Measurements from ENCODE around the gene IL20RA. TPM values are rescaled to one million over a fixed set of nuclear protein-coding genes. Genes with fewer than 3 reads are reported as not detected.
A peak's percentile ranks its signal among the peaks of the same experiment; 100 is the strongest.

IL20RA gene
- total and polyA plus RNA-seq, 2 of the 8 experiments (the other 6 are each of a cell fraction or from before 2014, with no cell fraction given), result 1.3 to 1.7 TPM

- no peak overlapping the region for H2BK120ac ChIP-seq (replicated peaks; ENCODE audit: low read depth, low read length)
- H3K14ac ChIP-seq (ENCODE audit: insufficient read length), result no peak overlapping the region
- no peak overlapping the region for H4K8ac ChIP-seq (ENCODE audit: extremely low read depth, insufficient read depth, low read length)
- H3K79me2 ChIP-seq (ENCODE audit: control insufficient read depth in 1 of 2, insufficient read depth in 2 of 2, low read length in 2 of 2), result no peaks in the 10 kb centered on the region
- no peaks in the 10 kb centered on the region for H3K36me3 ChIP-seq (ENCODE audit: control insufficient read depth in 2 of 4, insufficient read depth in 4 of 4, low read length in 3 of 4)
- H2BK12ac ChIP-seq (ENCODE audit: low read depth, low read length), result no peak overlapping the region
- no peak overlapping the region for H3K27ac ChIP-seq (ENCODE audit: low read depth, low read length)
- no peaks in the 10 kb centered on the region for H3K27me3 ChIP-seq (replicated peaks in 1 of 4; ENCODE audit: control insufficient read depth in 3 of 4, extremely low read depth in 1 of 4, insufficient read depth in 3 of 4, low read length in 3 of 4)
- no peak for FAIRE-seq
- peak overlapping the region; percentile 87 to 93; a peak in 3 of 4 replicates for H3K4me2 ChIP-seq (ENCODE audit: insufficient read depth in 1 of 2, low read depth in 2 of 2, low read length in 2 of 2)
- H2AFZ ChIP-seq (ENCODE audit: low read length), result peak overlapping the region; percentile 14; the same call in 1 of the 2 replicates
- no peak overlapping the region for H4K91ac ChIP-seq (replicated peaks; ENCODE audit: insufficient read length, low read length)
- H2AK5ac ChIP-seq (ENCODE audit: low read depth, low read length), result no peak overlapping the region
- peak overlapping the region in 2 of 4 experiments; percentile 57 to 68; a peak in 3 of 8 replicates for H3K4me3 ChIP-seq (ENCODE audit: extremely low read depth in 1 of 4, insufficient read depth in 2 of 4, low read depth in 3 of 4, low read length in 4 of 4)
- H2BK15ac ChIP-seq (ENCODE audit: low read length), result no peak overlapping the region
- CTCF ChIA-PET (ENCODE audit: partially characterized antibody), result interaction anchor here (0.9 to 1.9 kb wide), 5 partner anchors 10 to 86 kb away, joined by 3 to 7 read pairs (median 4); no protein-coding TSS in a partner anchor
- no peak overlapping the region for H4K5ac ChIP-seq (ENCODE audit: insufficient read length, low read depth, low read length)
- H3K4ac ChIP-seq (replicated peaks; ENCODE audit: insufficient read length, low read depth, low read length), result no peak overlapping the region
- H3K23ac ChIP-seq (ENCODE audit: insufficient read length), result no peak overlapping the region
- no peak for DNase-seq (ENCODE audit: low read depth in 1 of 2, low spot score in 2 of 2)
- no peak overlapping the region for H3K9ac ChIP-seq (replicated peaks in 1 of 4; ENCODE audit: extremely low read depth in 1 of 4, low read depth in 3 of 4, low read length in 3 of 4)
- no peaks in the 10 kb centered on the region for H3K9me3 ChIP-seq (ENCODE audit: insufficient read depth in 2 of 2, low read depth in 1 of 2, low read length in 1 of 2)
- H3K79me1 ChIP-seq (ENCODE audit: low read depth, low read length), result no peaks in the 10 kb centered on the region
- H3K4me1 ChIP-seq (replicated peaks in 1 of 4; ENCODE audit: control insufficient read depth in 3 of 4, insufficient read depth in 4 of 4, low read length in 3 of 4), result peaks cover 0 to 6% (median 2%) of the 10 kb centered on the region in 4 experiments; a peak in 5 of 7 replicates
- no peak overlapping the region for H3K56ac ChIP-seq (replicated peaks; ENCODE audit: insufficient read length, low read depth, low read length)
- no peaks in the 10 kb centered on the region for H4K20me1 ChIP-seq (replicated peaks in 1 of 2; ENCODE audit: control insufficient read depth in 1 of 2, insufficient read depth in 2 of 2, low read length in 2 of 2)
- no peak overlapping the region for H2BK20ac ChIP-seq (ENCODE audit: low read length)
- H2BK5ac ChIP-seq (ENCODE audit: low read depth, low read length), result no peak overlapping the region
- POLR2A ChIA-PET (ENCODE audit: partially characterized antibody), result interaction anchor here (0.6 to 1.5 kb wide), 4 partner anchors 23 to 569 kb away, joined by 3 to 5 read pairs (median 3); no protein-coding TSS in a partner anchor
- H3K23me2 ChIP-seq (ENCODE audit: low read depth, low read length), result peaks cover 5% of the 10 kb centered on the region; the same call in 1 of the 2 replicates
- no peak overlapping the region for H3K18ac ChIP-seq (ENCODE audit: extremely low read depth, low read length)
- WGBS, 2 experiments (ENCODE audit: extremely low coverage in 1 of 2, insufficient coverage in 1 of 2, insufficient read length in 1 of 2, insufficient replicate concordance in 2 of 2, low coverage in 1 of 2, low lambda C conversion rate in 2 of 2, missing lambda C conversion rate in 1 of 2), result 25% methylated on average over 3 of the region's 3 CpGs; no CpG with 5 or more reads in 1 of the 2 experiments
- TF ChIP-seq, protein P1, sequence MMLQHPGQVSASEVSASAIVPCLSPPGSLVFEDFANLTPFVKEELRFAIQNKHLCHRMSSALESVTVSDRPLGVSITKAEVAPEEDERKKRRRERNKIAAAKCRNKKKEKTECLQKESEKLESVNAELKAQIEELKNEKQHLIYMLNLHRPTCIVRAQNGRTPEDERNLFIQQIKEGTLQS (IDR thresholded peaks at IDR 0.05; ENCODE audit: insufficient read depth, low read depth, low read length), result no peak
Measured at GRCh38 chr6:136990754-136991153, 54.0 kb downstream of the IL20RA start.
